ENCODE results near the gene MYO7A.

The MYO7A gene

DNA sequence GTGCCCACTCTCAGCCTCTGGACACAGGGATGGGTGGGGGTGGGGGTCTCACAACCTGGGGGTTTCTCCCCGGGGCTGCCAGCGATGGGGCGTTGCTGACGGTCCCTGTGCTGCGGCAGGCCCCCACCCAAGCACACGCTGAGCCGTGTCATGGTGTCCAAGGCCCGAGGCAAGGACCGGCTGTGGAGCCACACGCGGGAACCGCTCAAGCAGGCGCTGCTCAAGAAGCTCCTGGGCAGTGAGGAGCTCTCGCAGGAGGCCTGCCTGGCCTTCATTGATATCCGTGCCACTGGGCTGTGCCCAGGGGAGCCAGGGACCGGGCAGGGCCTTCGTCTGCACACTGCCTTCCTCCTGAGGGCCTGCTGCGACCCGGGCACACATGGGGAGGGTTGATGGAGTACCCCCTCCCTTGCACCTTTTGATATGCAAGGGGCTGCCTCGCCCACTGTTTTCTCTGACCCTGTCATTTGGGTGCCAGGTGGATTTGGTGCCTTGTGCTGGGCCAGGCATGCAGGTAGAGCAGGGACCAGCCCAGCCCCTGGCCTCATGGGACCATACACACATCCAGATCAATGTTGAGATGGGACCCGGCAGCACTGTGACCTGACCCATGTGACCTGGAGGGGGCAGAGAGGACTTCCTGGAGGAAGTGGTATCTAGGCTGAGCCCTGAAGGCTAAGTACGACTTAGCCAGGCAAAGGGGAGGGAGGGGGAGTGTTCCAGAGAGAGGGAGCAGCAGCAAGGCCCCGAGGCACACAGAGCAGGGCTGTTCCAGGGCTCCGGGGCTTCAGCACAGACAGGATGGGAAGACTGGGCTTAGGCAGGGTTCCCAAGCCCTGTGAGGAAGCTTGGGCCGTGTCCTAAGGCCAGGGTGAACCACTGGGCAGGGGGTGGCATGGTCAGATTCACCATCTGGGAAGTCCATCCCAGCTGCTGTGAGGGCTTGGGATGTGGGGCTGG, 75.2 kb downstream of the MYO7A start:
- no peak for DNase-seq

DNA sequence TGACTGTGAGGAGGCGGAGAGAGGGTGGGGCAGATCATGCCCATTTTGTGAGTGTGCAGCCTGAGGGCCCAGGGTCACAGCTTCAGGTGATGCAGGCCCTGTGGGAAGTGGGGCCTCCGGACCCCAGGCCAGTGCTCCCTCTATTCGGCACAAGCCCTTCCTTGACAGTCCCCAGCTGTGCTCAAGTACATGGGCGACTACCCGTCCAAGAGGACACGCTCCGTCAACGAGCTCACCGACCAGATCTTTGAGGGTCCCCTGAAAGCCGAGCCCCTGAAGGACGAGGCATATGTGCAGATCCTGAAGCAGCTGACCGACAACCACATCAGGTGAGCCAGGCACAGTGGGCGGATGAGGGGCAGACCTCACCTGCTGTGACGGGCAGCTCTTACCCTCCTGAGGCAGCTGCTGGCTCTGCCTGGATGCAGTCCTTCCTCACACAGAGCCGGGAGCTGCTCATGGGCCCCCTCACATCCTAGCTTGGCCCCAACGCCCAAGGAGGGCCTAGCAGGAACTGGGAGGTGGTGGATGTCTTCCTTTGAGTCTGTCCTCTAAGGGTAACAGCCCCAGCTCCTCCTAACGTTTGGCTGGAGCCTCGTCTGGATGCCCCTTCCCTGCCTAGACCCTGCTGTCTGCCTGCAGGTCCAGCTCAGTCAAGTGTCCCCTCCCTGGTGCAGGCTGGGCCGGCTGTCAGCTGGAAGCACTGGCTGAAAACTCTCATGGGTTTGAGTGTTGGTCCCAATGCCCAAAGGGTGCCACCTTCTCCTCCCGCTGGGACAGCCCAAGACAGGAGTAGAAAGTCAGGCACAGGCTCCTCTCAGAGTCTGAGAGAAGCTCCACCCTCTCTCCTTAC, 76.1 kb downstream of the MYO7A start:
- no peak for DNase-seq

DNA sequence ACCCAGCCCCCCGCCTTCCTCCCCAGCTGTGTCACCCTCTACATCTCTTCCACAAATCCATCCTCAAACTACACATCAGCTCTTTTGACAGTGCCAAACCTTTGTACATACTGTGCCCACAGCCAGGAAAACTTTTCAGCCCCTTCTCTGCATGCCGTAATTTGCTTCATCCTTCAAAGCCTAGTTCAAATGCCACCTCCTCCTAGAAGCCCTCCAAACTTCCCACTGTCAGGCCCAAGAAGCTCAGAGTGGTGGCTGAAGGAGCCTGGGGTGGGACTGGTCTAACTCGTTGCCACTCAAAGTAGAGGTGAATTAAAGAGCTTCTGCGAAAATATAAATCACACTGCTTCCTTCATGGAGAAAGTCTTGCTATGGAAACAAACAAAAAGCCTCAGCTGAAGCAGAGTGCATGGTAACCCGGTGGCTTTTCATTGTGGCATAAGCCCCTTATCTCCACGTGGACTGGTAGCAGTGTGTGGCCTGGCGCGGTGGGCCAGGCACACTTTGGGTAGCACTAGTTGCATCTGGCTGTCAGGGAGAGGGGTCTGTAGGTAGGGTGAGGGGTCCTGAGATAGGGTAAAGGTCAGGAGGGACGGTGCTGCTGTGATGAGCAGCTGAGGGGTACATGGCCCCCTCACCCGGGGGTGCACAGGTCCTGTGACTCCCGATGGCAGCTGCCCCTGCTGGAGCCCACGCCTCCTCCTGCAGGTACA, 76.9 kb downstream of the MYO7A start:
- no peak for DNase-seq

GRCh38 chr11:77205467-77206263, 77.6 kb downstream of the MYO7A start:
- no peak for DNase-seq

- no peak for DNase-seq
Measured at GRCh38 chr11:77206264-77207018, 78.4 kb downstream of the MYO7A start.

DNA sequence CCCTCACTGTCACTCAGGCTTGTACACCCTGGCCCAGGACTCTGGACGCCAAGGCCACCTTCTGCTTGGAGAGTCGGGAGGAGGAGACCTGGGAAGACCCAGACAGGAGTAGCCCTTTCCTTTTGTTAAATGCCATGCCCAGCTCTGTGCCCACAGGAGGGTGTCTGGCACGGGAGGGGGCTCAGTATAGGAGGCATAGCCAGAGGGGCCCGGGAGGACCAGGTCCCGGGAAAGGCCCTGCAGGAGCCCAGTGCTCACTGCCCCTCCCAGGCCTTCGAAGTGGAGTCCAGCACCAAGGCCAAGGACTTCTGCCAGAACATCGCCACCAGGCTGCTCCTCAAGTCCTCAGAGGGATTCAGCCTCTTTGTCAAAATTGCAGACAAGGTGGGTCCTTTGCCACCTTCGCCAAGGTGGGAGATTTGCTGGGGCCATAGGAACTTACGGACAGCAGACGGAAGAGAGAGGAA, 79.0 kb downstream of the MYO7A start:
- DNase-seq = no peak

GRCh38 chr11:77207618-77208313, 79.7 kb downstream of the MYO7A start:
- no peak for DNase-seq

DNA sequence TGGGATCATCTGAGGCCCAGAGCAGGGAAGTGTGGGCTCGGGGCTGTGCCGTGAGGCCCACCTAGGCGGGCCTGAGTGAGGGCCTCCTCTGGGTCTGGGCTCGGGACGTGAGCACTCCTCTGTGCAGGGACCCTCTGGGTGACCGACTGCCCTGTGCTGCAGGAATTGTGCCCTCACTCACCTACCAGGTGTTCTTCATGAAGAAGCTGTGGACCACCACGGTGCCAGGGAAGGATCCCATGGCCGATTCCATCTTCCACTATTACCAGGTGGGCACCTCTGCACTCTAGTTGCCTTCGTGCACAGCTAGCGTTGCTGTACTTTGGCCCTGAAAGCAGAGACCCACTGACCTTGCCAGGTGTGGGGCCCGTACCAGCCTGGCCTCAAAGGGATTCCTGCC, 80.5 kb downstream of the MYO7A start:
- no peak for DNase-seq

GRCh38 chr11:77209663-77210062, 81.6 kb downstream of the MYO7A start:
- no peak for DNase-seq

DNA sequence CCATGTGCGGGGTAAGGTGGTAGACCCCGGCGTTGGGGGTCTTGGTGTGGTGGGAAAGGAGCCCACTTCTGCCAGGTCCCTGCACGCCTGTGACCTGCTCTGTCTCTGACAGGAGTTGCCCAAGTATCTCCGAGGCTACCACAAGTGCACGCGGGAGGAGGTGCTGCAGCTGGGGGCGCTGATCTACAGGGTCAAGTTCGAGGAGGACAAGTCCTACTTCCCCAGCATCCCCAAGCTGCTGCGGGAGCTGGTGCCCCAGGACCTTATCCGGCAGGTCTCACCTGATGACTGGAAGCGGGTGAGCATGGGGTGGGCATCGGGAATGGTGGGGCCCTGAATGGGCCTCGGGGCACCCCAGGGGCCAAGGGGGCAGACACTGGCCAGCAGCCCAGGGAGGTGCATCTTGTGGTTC, 83.0 kb downstream of the MYO7A start:
- no peak for DNase-seq

DNA sequence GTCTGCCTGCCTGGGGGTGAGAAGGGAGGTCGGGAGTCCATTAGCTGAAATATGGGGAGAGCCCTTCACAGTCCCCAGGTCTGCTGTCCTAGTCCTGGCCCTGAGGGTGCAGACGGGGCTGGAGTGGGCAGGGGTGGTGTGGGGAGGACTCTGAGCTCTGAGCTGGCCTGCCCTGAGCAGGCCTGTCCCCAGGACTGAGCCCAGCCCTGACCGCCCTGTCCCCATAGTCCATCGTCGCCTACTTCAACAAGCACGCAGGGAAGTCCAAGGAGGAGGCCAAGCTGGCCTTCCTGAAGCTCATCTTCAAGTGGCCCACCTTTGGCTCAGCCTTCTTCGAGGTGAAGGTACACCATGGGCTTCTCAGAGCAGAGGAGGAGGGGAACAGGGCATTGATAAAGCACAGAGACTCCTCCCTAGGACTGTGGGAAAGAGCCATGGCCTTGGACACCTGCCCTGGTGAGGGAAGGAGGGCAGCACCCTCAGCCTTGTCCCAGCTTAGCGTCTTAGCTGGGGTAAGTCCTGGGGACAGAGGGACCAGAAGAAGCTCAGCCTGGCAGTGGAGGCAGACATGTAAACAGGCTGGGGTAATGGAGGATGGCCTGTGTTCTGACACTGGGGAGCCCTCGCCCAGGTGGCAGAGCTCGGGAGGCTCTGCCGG, 83.7 kb downstream of the MYO7A start:
- DNase-seq = no peak

- no peak for DNase-seq
Measured at GRCh38 chr11:77212314-77213007, 84.4 kb downstream of the MYO7A start.

DNA sequence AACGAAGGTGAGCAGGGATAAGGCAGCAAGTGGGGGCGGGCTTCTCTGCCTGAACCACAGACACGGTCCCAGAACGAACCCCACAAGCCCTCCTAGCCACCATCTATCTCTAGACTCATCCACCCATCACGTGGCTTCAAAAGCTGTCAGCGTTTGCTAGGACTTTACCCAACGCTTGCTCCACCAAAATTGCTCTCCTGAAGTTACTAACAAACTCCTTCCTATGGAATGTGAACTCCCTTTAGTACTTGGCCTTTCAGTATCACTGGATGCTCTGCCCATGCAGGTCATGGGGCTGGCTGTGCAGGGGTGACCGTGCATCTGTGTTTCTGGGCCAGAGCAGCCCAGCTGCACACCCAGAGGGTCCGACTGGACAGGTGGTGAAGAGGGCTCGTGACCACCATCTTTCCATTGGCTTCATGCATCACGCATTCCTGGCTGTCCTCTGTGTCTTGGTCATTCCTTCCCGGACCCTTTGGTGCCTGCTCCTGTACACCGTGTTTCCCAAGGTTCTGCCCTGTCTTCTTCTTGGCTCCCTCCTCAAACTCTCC, 85.1 kb downstream of the MYO7A start:
- DNase-seq = no peak

GRCh38 chr11:77213589-77214428, 85.8 kb downstream of the MYO7A start:
- DNase-seq = no peak

DNA sequence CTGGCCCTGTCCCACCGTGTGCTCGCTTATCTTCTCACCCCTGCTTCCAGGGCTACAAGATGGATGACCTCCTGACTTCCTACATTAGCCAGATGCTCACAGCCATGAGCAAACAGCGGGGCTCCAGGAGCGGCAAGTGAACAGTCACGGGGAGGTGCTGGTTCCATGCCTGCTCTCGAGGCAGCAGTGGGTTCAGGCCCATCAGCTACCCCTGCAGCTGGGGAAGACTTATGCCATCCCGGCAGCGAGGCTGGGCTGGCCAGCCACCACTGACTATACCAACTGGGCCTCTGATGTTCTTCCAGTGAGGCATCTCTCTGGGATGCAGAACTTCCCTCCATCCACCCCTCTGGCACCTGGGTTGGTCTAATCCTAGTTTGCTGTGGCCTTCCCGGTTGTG, 86.5 kb downstream of the MYO7A start:
- no peak for DNase-seq

DNA sequence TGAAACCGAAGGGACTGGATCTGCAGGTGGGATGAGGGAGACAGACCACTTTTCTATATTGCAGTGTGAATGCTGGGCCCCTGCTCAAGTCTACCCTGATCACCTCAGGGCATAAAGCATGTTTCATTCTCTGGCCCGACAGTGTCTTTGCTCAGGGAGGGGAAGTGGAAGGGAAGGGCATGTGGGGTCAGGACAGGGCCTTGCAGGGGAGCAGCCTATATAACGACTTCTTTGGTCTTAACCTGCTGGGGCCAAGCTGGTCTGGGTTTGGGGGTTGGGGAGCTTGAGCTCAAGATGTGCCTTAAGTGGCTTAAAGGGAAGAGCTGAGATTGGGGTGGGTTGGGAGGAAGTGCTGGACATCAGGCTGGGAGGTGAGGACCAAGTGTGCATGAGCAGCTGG, 87.1 kb downstream of the MYO7A start:
- DNase-seq = no peak

GRCh38 chr11:77217156-77217555, 89.1 kb downstream of the MYO7A start:
- DNase-seq = no peak

DNA sequence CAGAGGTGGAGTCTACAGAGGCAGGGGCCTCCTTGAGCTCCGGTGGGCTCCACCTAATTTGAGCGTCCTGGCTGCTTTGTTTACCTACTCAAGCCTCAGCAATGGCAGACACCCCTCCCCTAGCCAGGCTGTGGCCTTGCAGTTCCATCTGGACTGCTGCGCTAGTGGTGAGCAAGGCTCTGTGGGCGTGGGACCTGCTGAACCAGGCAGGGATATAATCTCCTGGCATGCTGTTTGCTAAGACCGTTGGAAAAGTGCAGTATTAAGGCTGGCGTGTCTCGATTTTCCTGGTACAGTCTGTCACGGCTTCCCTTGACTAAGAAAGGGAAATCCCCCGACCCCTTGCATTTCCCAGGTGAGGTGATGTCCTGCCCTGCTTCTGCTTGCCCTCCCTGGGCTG, 95.8 kb downstream of the MYO7A start:
- DNase-seq = no peak
